ENCODE data around the gene ADAMTS14.

DNA sequence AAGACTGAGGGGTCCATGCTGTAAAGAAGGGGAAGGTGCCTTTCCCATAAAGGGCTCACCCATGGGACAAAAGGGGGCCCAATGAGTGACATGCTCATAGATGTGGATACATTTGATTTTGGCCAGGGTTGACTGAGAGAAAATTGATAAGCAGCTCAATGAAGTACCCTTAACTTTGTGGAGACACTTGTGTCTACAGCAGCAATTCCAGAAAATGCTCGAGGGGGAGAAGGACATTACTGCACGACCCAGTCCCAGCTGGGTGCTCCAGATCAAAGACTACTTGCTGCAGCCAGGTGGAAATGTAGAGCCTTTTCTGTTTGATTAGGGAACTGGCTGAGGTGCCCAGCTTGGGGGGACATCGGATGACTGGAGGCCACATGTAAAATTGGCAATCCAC lies 22.2 kb upstream of the ADAMTS14 start:
- no peak for TF ChIP-seq POLR2A (IDR thresholded peaks at IDR 0.05)
- TF ChIP-seq, protein P1, sequence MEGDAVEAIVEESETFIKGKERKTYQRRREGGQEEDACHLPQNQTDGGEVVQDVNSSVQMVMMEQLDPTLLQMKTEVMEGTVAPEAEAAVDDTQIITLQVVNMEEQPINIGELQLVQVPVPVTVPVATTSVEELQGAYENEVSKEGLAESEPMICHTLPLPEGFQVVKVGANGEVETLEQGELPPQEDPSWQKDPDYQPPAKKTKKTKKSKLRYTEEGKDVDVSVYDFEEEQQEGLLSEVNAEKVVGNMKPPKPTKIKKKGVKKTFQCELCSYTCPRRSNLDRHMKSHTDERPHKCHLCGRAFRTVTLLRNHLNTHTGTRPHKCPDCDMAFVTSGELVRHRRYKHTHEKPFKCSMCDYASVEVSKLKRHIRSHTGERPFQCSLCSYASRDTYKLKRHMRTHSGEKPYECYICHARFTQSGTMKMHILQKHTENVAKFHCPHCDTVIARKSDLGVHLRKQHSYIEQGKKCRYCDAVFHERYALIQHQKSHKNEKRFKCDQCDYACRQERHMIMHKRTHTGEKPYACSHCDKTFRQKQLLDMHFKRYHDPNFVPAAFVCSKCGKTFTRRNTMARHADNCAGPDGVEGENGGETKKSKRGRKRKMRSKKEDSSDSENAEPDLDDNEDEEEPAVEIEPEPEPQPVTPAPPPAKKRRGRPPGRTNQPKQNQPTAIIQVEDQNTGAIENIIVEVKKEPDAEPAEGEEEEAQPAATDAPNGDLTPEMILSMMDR (IDR thresholded peaks at IDR 0.05) = no peak
- no peak for TF ChIP-seq EP300 (IDR thresholded peaks at IDR 0.05)

Measured in tibial nerve (tissue), 4 donors.